HG03060 (cell line): Measurements from ENCODE around the gene GRB10.

Experiments
- ATAC-seq: cut with Tn5 transposase; IDR thresholded peaks from one replicate; pipeline ENCODE4 v1.9.1; 2021; ENCODE audit warnings: low read depth, moderate number of reproducible peaks; ENCODE audit not compliant: unreplicated experiment

Gene GRB10

GRCh38 chr7:50646069-50646468, 136.6 kb downstream of the GRB10 start:
- no peak for ATAC-seq

- ATAC-seq = no peak
These were observed 137.5 kb downstream of the GRB10 start for GRCh38 chr7:50645186-50645585.

GRCh38 chr7:50644586-50644985, 138.1 kb downstream of the GRB10 start:
- ATAC-seq = no peak

- no peak for ATAC-seq
These were observed 138.6 kb downstream of the GRB10 start for GRCh38 chr7:50644114-50644513.

- no peak for ATAC-seq
These were observed 141.0 kb downstream of the GRB10 start for GRCh38 chr7:50641442-50642405.

- no peak for ATAC-seq
These were observed 141.9 kb downstream of the GRB10 start for GRCh38 chr7:50640779-50641178.

GRCh38 chr7:50640256-50640655, 142.4 kb downstream of the GRB10 start:
- ATAC-seq = no peak

GRCh38 chr7:50637725-50638643, 144.7 kb downstream of the GRB10 start:
- no peak for ATAC-seq

GRCh38 chr7:50634378-50634777, 148.3 kb downstream of the GRB10 start:
- ATAC-seq = no peak

- ATAC-seq = no peak
These were observed 149.3 kb downstream of the GRB10 start for GRCh38 chr7:50633414-50633710.

- no peak for ATAC-seq
These were observed 149.9 kb downstream of the GRB10 start for GRCh38 chr7:50632561-50633413.

GRCh38 chr7:50631639-50632038, 151.1 kb downstream of the GRB10 start:
- no peak for ATAC-seq

GRCh38 chr7:50631100-50631499, 151.6 kb downstream of the GRB10 start:
- ATAC-seq = no peak

- ATAC-seq = no peak
These were observed 153.3 kb downstream of the GRB10 start for GRCh38 chr7:50629238-50629901.

- no peak for ATAC-seq
These were observed 154.1 kb downstream of the GRB10 start for GRCh38 chr7:50628434-50629084.

GRCh38 chr7:50627824-50628361, 154.8 kb downstream of the GRB10 start:
- ATAC-seq = no peak

GRCh38 chr7:50626286-50626685, 156.4 kb downstream of the GRB10 start:
- no peak for ATAC-seq

- ATAC-seq = no peak
These were observed 157.3 kb downstream of the GRB10 start for GRCh38 chr7:50625360-50625759.

- ATAC-seq = no peak
These were observed 159.9 kb downstream of the GRB10 start for GRCh38 chr7:50622821-50623220.
